NCI-H2107 treated with DMSO at 0.1 percent for 48 hours (cell line): ENCODE measurements around the gene PTGS1.
"Not testable (repeated sequence)": the region's sequence is repeated elsewhere in the genome, so short reads cannot be mapped to it uniquely, and the experiment has no call there.

ENCODE experiments used
- DNase-seq: peaks from one replicate; lab custom pipeline; 2025; ENCODE audit not compliant: unreplicated experiment; lab: John Stamatoyannopoulos, UW

PTGS1 gene

GRCh38 chr9:122346478-122347347 is 24.1 kb upstream of the PTGS1 start:
- DNase-seq = no peak

GRCh38 chr9:122347348-122348287 is 23.2 kb upstream of the PTGS1 start:
- DNase-seq = no peak

GRCh38 chr9:122348288-122348777 is 22.5 kb upstream of the PTGS1 start:
- DNase-seq = no peak

- no peak for DNase-seq
These were observed 22.0 kb upstream of the PTGS1 start for GRCh38 chr9:122348791-122349190.

- DNase-seq = no peak
These were observed 21.6 kb upstream of the PTGS1 start for GRCh38 chr9:122349201-122349600.

GRCh38 chr9:122350577-122351355 is 20.1 kb upstream of the PTGS1 start:
- DNase-seq = peak; percentile 20

- DNase-seq = no peak
These were observed 16.2 kb upstream of the PTGS1 start for GRCh38 chr9:122354536-122355199.

- DNase-seq = no peak
These were observed 15.4 kb upstream of the PTGS1 start for GRCh38 chr9:122355336-122355875.

- no peak for DNase-seq
These were observed 14.2 kb upstream of the PTGS1 start for GRCh38 chr9:122356627-122357026.

- DNase-seq = no peak
These were observed 9.9 kb upstream of the PTGS1 start for GRCh38 chr9:122360891-122361290.

- not testable (repeated sequence) for DNase-seq
These were observed 7.7 kb upstream of the PTGS1 start for GRCh38 chr9:122363131-122363530.

- no peak for DNase-seq
These were observed 6.6 kb upstream of the PTGS1 start for GRCh38 chr9:122364117-122364782.

- no peak for DNase-seq
These were observed 6.1 kb upstream of the PTGS1 start for GRCh38 chr9:122364783-122365150.

- no peak for DNase-seq
These were observed 4.7 kb upstream of the PTGS1 start for GRCh38 chr9:122366074-122366660.

GRCh38 chr9:122367065-122367464 is 3.8 kb upstream of the PTGS1 start:
- DNase-seq = no peak

GRCh38 chr9:122367774-122368460 is 2.9 kb upstream of the PTGS1 start:
- DNase-seq = no peak

GRCh38 chr9:122368642-122369041 is 2.2 kb upstream of the PTGS1 start:
- no peak for DNase-seq

GRCh38 chr9:122370303-122370702 is 521 bp upstream of the PTGS1 start:
- no peak for DNase-seq

GRCh38 chr9:122371846-122372245 is 1.0 kb downstream of the PTGS1 start:
- no peak for DNase-seq
